Thymus (tissue), 11 donors: ENCODE results near the gene BST1. TPM values are rescaled to one million over a fixed set of nuclear protein-coding genes. Genes with fewer than 3 reads are reported as not detected.

ENCODE experiments used
- DNase-seq, 9 donors: peaks; one replicate each; pipeline ENCODE4 v3.0.0-alpha.2; 2013; ENCODE audit warnings: low spot score in 9 of 9, low read depth in 6 of 9, missing footprints in 1 of 9
- H3K27ac ChIP-seq, 2 donors: one replicate each; pipeline ENCODE4 v1.5.1; 2013; ENCODE audit warnings: control low read depth in 1 of 2, low read depth in 1 of 2, low read length in 1 of 2, mild to moderate bottlenecking in 1 of 2, moderate library complexity in 1 of 2
- H3K27me3 ChIP-seq, 2 donors: one replicate each; pipeline ENCODE4 v1.5.1; 2013; ENCODE audit warnings: low read length in 1 of 2; ENCODE audit not compliant: control insufficient read depth in 2 of 2, insufficient read depth in 1 of 2
- H3K36me3 ChIP-seq, 2 donors: one replicate each; pipeline ENCODE4 v1.5.1; 2013; ENCODE audit warnings: low read length in 1 of 2, mild to moderate bottlenecking in 1 of 2, moderate library complexity in 1 of 2; ENCODE audit not compliant: control insufficient read depth in 2 of 2, insufficient read depth in 2 of 2
- H3K4me1 ChIP-seq, 2 donors: one replicate each; pipeline ENCODE4 v1.5.1; 2013; ENCODE audit warnings: low read length in 2 of 2; ENCODE audit not compliant: control insufficient read depth in 2 of 2, insufficient read depth in 2 of 2
- H3K4me3 ChIP-seq, 2 donors: one replicate each; pipeline ENCODE4 v1.5.1; 2013; ENCODE audit warnings: low read length in 2 of 2, control low read depth in 1 of 2, mild to moderate bottlenecking in 1 of 2
- H3K9me3 ChIP-seq, 2 donors: one replicate each; pipeline ENCODE4 v1.5.1; 2013; ENCODE audit warnings: low read length in 1 of 2, mild to moderate bottlenecking in 1 of 2; ENCODE audit not compliant: control insufficient read depth in 2 of 2, insufficient read depth in 1 of 2
- WGBS: extraction: QIAGEN DNeasy Blood & Tissue Kit; methylation state at CpG from one replicate; pipeline ENCODE4 v1.1.7; 2013; 5-methylcytosine and 5-hydroxymethylcytosine counted together
- polyA plus RNA-seq: library from polyadenylated mRNA; stranded (reverse); fragments of 200-250 nt; gene quantifications from one replicate; pipeline ENCODE4 v1.2.3, GENCODE V29; 2013
- total RNA-seq: library from RNA; stranded (reverse); fragments of 120-200 nt; gene quantifications from one replicate; pipeline ENCODE4 v1.2.4, GENCODE V29; 2013
- donor health status: healthy.

Gene BST1
- total and polyA plus RNA-seq, 2 donors: 2.9 to 4.1 TPM

GRCh38 chr4:15684498-15684897 is 18.4 kb upstream of the BST1 start:
- no peaks in the 10 kb centered on the region for H3K9me3 ChIP-seq
- peaks cover 0 to 6% of the 10 kb centered on the region in 2 donors for H3K4me1 ChIP-seq
- H3K4me3 ChIP-seq: no peak overlapping the region
- H3K36me3 ChIP-seq: peaks cover 2 to 47% of the 10 kb centered on the region in 2 donors
- H3K27me3 ChIP-seq: no peaks in the 10 kb centered on the region
- no peak for DNase-seq
- 97% methylated on average over 1 of the region's 1 CpG for WGBS
- H3K27ac ChIP-seq: no peak overlapping the region

- H3K36me3 ChIP-seq: peaks cover 2 to 48% of the 10 kb centered on the region in 2 donors
- H3K4me3 ChIP-seq: no peak overlapping the region
- WGBS: 96% methylated on average over 5 of the region's 5 CpGs
- H3K27ac ChIP-seq: no peak overlapping the region
- no peak for DNase-seq
- H3K9me3 ChIP-seq: no peaks in the 10 kb centered on the region
- H3K4me1 ChIP-seq: peaks cover 0 to 6% of the 10 kb centered on the region in 2 donors
- no peaks in the 10 kb centered on the region for H3K27me3 ChIP-seq
Measured at GRCh38 chr4:15688051-15688450, 14.8 kb upstream of the BST1 start.

- peaks cover 0 to 4% of the 10 kb centered on the region in 2 donors for H3K4me1 ChIP-seq
- no peaks in the 10 kb centered on the region for H3K27me3 ChIP-seq
- no peak overlapping the region for H3K27ac ChIP-seq
- 97% methylated on average over 2 of the region's 2 CpGs for WGBS
- H3K4me3 ChIP-seq: no peak overlapping the region
- H3K9me3 ChIP-seq: no peaks in the 10 kb centered on the region
- DNase-seq: no peak
- H3K36me3 ChIP-seq: peaks cover 2 to 41% of the 10 kb centered on the region in 2 donors
Measured at GRCh38 chr4:15689540-15689939, 13.3 kb upstream of the BST1 start.

GRCh38 chr4:15690020-15690809 is 12.7 kb upstream of the BST1 start:
- H3K4me3 ChIP-seq: no peak overlapping the region
- 93% methylated on average over 7 of the region's 7 CpGs for WGBS
- peaks cover 0 to 36% of the 10 kb centered on the region in 2 donors for H3K36me3 ChIP-seq
- no peaks in the 10 kb centered on the region for H3K9me3 ChIP-seq
- no peak for DNase-seq
- peaks cover 0 to 2% of the 10 kb centered on the region in 2 donors for H3K4me1 ChIP-seq
- H3K27ac ChIP-seq: no peak overlapping the region
- H3K27me3 ChIP-seq: no peaks in the 10 kb centered on the region

- Histone ChIP-seq H3K27me3 (no peaks in the 10 kb centered on the region), H3K9me3 (no peaks in the 10 kb centered on the region), H3K27ac (no peak overlapping the region), H3K36me3 (peaks cover 0 to 23% of the 10 kb centered on the region in 2 donors), H3K4me1 (peaks cover 0 to 2% of the 10 kb centered on the region in 2 donors), H3K4me3 (no peak overlapping the region)
- 64% methylated on average over 3 of the region's 3 CpGs for WGBS
- DNase-seq: no peak
Measured at GRCh38 chr4:15691346-15692135, 11.3 kb upstream of the BST1 start.

- no peak overlapping the region for H3K4me3 ChIP-seq
- no peaks in the 10 kb centered on the region for H3K27me3 ChIP-seq
- over 99% methylated on average over 2 of the region's 2 CpGs for WGBS
- peaks cover 0 to 14% of the 10 kb centered on the region in 2 donors for H3K36me3 ChIP-seq
- no peak for DNase-seq
- no peaks in the 10 kb centered on the region for H3K9me3 ChIP-seq
- H3K27ac ChIP-seq: no peak overlapping the region
- peaks cover 0 to 2% of the 10 kb centered on the region in 2 donors for H3K4me1 ChIP-seq
Measured at GRCh38 chr4:15692602-15693001, 10.3 kb upstream of the BST1 start.

GRCh38 chr4:15694431-15694830 is 8.4 kb upstream of the BST1 start:
- Histone ChIP-seq H3K36me3 (peaks cover 0 to 2% of the 10 kb centered on the region in 2 donors), H3K4me1 (peaks cover 0 to 2% of the 10 kb centered on the region in 2 donors), H3K9me3 (no peaks in the 10 kb centered on the region), H3K27me3 (no peaks in the 10 kb centered on the region), H3K4me3 (no peak overlapping the region), H3K27ac (no peak overlapping the region)
- WGBS: 98% methylated on average over 4 of the region's 4 CpGs
- DNase-seq: no peak

- H3K36me3 ChIP-seq: no peaks in the 10 kb centered on the region
- no peak overlapping the region for H3K4me3 ChIP-seq
- H3K27ac ChIP-seq: no peak overlapping the region
- H3K4me1 ChIP-seq: peaks cover 0 to 2% of the 10 kb centered on the region in 2 donors
- H3K27me3 ChIP-seq: no peaks in the 10 kb centered on the region
- WGBS: 99% methylated on average over 10 of the region's 10 CpGs
- H3K9me3 ChIP-seq: no peaks in the 10 kb centered on the region
- no peak for DNase-seq
Measured at GRCh38 chr4:15695240-15695699, 7.6 kb upstream of the BST1 start.

GRCh38 chr4:15695729-15696128 is 7.1 kb upstream of the BST1 start:
- WGBS: 96% methylated on average over 3 of the region's 3 CpGs
- H3K27ac ChIP-seq: no peak overlapping the region
- DNase-seq: no peak
- no peaks in the 10 kb centered on the region for H3K9me3 ChIP-seq
- H3K4me3 ChIP-seq: no peak overlapping the region
- no peaks in the 10 kb centered on the region for H3K36me3 ChIP-seq
- H3K27me3 ChIP-seq: no peaks in the 10 kb centered on the region
- H3K4me1 ChIP-seq: peaks cover 0 to 2% of the 10 kb centered on the region in 2 donors
